HEK293 (cell line): ENCODE results near the gene RBBP8NL.

Experiments used
- AEBP2 ChIP-seq: fragments of 450-650 bp; formaldehyde crosslinking; IDR thresholded peaks from 2 replicates; pipeline ENCODE4 v1.5.1; 2016; ENCODE audit warnings: missing biosample characterization, missing genetic modification characterization, borderline replicate concordance
- ATF2 ChIP-seq: fragments of 450-650 bp; formaldehyde crosslinking; IDR thresholded peaks from 2 replicates; pipeline ENCODE4 v1.5.1; 2016; ENCODE audit warnings: missing biosample characterization, missing genetic modification characterization, low read depth
- BCL11A ChIP-seq: fragments of 450-650 bp; formaldehyde crosslinking; IDR thresholded peaks from 2 replicates; pipeline ENCODE4 v1.5.1; 2016; ENCODE audit warnings: low read depth, missing biosample characterization, missing genetic modification characterization
- PATZ1 ChIP-seq: fragments of 450-650 bp; formaldehyde crosslinking; IDR thresholded peaks from 2 replicates; pipeline ENCODE4 v1.5.1; 2016; ENCODE audit warnings: missing biosample characterization, missing genetic modification characterization
- ZEB2 ChIP-seq: fragments of 450-650 bp; formaldehyde crosslinking; IDR thresholded peaks from 2 replicates; pipeline ENCODE4 v1.5.1; 2016; ENCODE audit warnings: missing biosample characterization, missing genetic modification characterization
- ZNF121 ChIP-seq: fragments of 450-650 bp; formaldehyde crosslinking; IDR thresholded peaks from 2 replicates; pipeline ENCODE4 v1.5.1; 2016; ENCODE audit warnings: missing biosample characterization, missing genetic modification characterization
- ZNF16 ChIP-seq: fragments of 450-650 bp; formaldehyde crosslinking; IDR thresholded peaks from 2 replicates; pipeline ENCODE4 v1.5.1; 2016; ENCODE audit warnings: low read depth, missing biosample characterization, missing genetic modification characterization
- ZNF26 ChIP-seq: fragments of 450-650 bp; formaldehyde crosslinking; IDR thresholded peaks from 2 replicates; pipeline ENCODE4 v1.5.1; 2016; ENCODE audit warnings: missing biosample characterization, missing genetic modification characterization
- ZNF449 ChIP-seq: fragments of 450-650 bp; formaldehyde crosslinking; IDR thresholded peaks from 2 replicates; pipeline ENCODE4 v1.5.1; 2017; ENCODE audit warnings: missing biosample characterization, mild to moderate bottlenecking, missing genetic modification characterization, moderate library complexity
- ZNF473 ChIP-seq: fragments of 450-650 bp; formaldehyde crosslinking; IDR thresholded peaks from 2 replicates; pipeline ENCODE4 v1.5.1; 2017; ENCODE audit warnings: missing biosample characterization, missing genetic modification characterization
- ZNF510 ChIP-seq: fragments of 450-650 bp; formaldehyde crosslinking; IDR thresholded peaks from 2 replicates; pipeline ENCODE4 v1.5.1; 2018; ENCODE audit warnings: mild to moderate bottlenecking, missing genetic modification characterization, missing biosample characterization; ENCODE audit not compliant: insufficient replicate concordance
- ZNF521 ChIP-seq: fragments of 450-650 bp; formaldehyde crosslinking; IDR thresholded peaks from 2 replicates; pipeline ENCODE4 v1.5.1; 2017; ENCODE audit warnings: missing biosample characterization, mild to moderate bottlenecking, missing genetic modification characterization
- ZNF704 ChIP-seq: fragments of 450-650 bp; formaldehyde crosslinking; IDR thresholded peaks from 2 replicates; pipeline ENCODE4 v1.5.1; 2016; ENCODE audit warnings: missing biosample characterization, missing genetic modification characterization
- TF ChIP-seq, protein P1 (sequence below): fragments of 450-650 bp; formaldehyde crosslinking; IDR thresholded peaks from 2 replicates; pipeline ENCODE4 v1.5.1; 2017; ENCODE audit warnings: missing biosample characterization, missing genetic modification characterization
- TF ChIP-seq, protein P2 (sequence below): fragments of 450-650 bp; formaldehyde crosslinking; IDR thresholded peaks from 2 replicates; pipeline ENCODE4 v1.5.1; 2016; ENCODE audit warnings: missing biosample characterization, missing genetic modification characterization
- TF ChIP-seq, protein P3 (sequence below): fragments of 450-650 bp; formaldehyde crosslinking; IDR thresholded peaks from 2 replicates; pipeline ENCODE4 v1.5.1; 2017; ENCODE audit warnings: missing biosample characterization, missing genetic modification characterization

RBBP8NL gene

DNA sequence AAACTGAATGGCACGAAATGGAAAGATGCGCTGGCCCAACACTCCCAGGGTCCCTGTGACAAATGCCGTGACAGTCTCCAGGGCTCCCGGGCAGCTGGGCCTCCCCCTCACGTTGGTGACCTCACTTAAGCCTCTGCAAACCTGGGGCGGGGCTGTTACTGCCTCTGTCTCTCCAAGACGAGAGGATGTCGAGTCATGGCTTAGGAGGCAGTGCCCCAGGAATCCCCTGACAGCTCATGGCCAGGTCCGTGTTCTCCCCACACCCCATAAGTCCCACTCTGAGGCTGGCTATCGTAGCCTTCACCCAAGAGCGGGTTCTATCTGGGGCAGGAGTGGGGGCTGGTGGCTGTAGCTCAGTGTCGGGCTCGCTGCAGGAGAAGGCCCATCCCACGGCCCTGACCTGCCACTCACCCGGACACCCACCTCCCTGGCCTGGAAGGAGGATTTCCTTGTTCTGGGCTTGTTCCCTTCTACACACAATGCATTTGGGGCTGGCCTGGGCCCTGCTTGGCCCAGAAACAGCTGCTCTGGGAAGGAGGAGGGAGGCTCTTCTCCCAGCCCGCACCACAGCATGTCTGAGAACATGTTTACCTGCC is 46.0 kb downstream of the RBBP8NL start (continued):
- TF ChIP-seq ZNF704 (tag by site-specific recombination), result no peak
- 0 out of 2 replicates have a peak, but pooled peaks have one; percentile 8 for TF ChIP-seq PATZ1 (tag by site-specific recombination)
- no peak for TF ChIP-seq ZNF16 (tag by site-specific recombination)
- TF ChIP-seq, protein P1, sequence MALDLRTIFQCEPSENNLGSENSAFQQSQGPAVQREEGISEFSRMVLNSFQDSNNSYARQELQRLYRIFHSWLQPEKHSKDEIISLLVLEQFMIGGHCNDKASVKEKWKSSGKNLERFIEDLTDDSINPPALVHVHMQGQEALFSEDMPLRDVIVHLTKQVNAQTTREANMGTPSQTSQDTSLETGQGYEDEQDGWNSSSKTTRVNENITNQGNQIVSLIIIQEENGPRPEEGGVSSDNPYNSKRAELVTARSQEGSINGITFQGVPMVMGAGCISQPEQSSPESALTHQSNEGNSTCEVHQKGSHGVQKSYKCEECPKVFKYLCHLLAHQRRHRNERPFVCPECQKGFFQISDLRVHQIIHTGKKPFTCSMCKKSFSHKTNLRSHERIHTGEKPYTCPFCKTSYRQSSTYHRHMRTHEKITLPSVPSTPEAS (tag by site-specific recombination), result no peak
- TF ChIP-seq ZNF449 (tag by site-specific recombination), result no peak
- TF ChIP-seq, protein P2, sequence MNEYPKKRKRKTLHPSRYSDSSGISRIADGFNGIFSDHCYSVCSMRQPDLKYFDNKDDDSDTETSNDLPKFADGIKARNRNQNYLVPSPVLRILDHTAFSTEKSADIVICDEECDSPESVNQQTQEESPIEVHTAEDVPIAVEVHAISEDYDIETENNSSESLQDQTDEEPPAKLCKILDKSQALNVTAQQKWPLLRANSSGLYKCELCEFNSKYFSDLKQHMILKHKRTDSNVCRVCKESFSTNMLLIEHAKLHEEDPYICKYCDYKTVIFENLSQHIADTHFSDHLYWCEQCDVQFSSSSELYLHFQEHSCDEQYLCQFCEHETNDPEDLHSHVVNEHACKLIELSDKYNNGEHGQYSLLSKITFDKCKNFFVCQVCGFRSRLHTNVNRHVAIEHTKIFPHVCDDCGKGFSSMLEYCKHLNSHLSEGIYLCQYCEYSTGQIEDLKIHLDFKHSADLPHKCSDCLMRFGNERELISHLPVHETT (tag by site-specific recombination), result no peak
- TF ChIP-seq ZEB2, result no peak
- no peak for TF ChIP-seq ZNF26 (tag by site-specific recombination)
- TF ChIP-seq ATF2 (tag by site-specific recombination), result 0 out of 2 replicates have a peak, but pooled peaks have one; percentile 25
- no peak for TF ChIP-seq ZNF473 (tag by site-specific recombination)
- TF ChIP-seq, protein P3, sequence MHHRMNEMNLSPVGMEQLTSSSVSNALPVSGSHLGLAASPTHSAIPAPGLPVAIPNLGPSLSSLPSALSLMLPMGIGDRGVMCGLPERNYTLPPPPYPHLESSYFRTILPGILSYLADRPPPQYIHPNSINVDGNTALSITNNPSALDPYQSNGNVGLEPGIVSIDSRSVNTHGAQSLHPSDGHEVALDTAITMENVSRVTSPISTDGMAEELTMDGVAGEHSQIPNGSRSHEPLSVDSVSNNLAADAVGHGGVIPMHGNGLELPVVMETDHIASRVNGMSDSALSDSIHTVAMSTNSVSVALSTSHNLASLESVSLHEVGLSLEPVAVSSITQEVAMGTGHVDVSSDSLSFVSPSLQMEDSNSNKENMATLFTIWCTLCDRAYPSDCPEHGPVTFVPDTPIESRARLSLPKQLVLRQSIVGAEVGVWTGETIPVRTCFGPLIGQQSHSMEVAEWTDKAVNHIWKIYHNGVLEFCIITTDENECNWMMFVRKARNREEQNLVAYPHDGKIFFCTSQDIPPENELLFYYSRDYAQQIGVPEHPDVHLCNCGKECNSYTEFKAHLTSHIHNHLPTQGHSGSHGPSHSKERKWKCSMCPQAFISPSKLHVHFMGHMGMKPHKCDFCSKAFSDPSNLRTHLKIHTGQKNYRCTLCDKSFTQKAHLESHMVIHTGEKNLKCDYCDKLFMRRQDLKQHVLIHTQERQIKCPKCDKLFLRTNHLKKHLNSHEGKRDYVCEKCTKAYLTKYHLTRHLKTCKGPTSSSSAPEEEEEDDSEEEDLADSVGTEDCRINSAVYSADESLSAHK (tag by site-specific recombination), result peak; percentile 24; the same call in 1 of the 2 replicates
- TF ChIP-seq ZNF510, result no peak
- TF ChIP-seq ZNF521 (tag by site-specific recombination), result no peak
- no peak for TF ChIP-seq BCL11A (tag by site-specific recombination)
- TF ChIP-seq ZNF121 (tag by site-specific recombination), result no peak
- TF ChIP-seq AEBP2 (tag by site-specific recombination), result no peak
